ENCODE results near the gene TUT7. TPM values are rescaled to one million over a fixed set of nuclear protein-coding genes. Genes with fewer than 3 reads are reported as not detected.

The TUT7 gene
- total and polyA plus RNA-seq, 2 of the 4 experiments (the other 2 are of a cell fraction) = 13.3 to 33.3 TPM

GRCh38 chr9:86272221-86272620 lies 82.0 kb downstream of the TUT7 start:
- no peak overlapping the region for H3K4ac ChIP-seq (ENCODE audit: low read depth, low read length)
- H3K4me3 ChIP-seq (ENCODE audit: insufficient read depth, low read depth, low read length) = no peak overlapping the region
- POLR2A ChIA-PET (ENCODE audit: unreplicated experiment) = no interaction called here
- WGBS, 2 experiments (ENCODE audit: extremely low coverage in 2 of 2, insufficient read length in 1 of 2) = no CpG with 5 or more reads among the region's 4 CpGs
- in situ Hi-C loops (cut with MboI; ENCODE audit: low sequenced_read_pairs) = no loop called here
- dilution Hi-C loops (cut with HindIII; ENCODE audit: low sequenced_read_pairs, unreplicated experiment) = no loop called here
- no peak overlapping the region for H4K8ac ChIP-seq (ENCODE audit: low read depth in 2 of 2, low read length in 2 of 2)
- H3K79me1 ChIP-seq (ENCODE audit: low read depth in 1 of 2, low read length in 2 of 2) = peaks cover 17 to 46% of the 10 kb centered on the region in 2 experiments
- H2AK9ac ChIP-seq (replicated peaks; ENCODE audit: low read depth, low read length, poor library complexity) = no peak overlapping the region
- H3K27me3 ChIP-seq (ENCODE audit: control insufficient read depth, insufficient read depth, low read length) = no peaks in the 10 kb centered on the region
- TF ChIP-seq BHLHE40 (IDR thresholded peaks at IDR 0.05; ENCODE audit: low read depth, low read length) (no peak), ELK1 (IDR thresholded peaks at IDR 0.05; ENCODE audit: borderline replicate concordance, low read depth, low read length) (no peak), NFE2L2 (IDR thresholded peaks at IDR 0.05; ENCODE audit: low read depth, low read length) (no peak), MAZ (IDR thresholded peaks at IDR 0.05; ENCODE audit: borderline replicate concordance, low read depth, low read length) (no peak), RCOR1 (IDR thresholded peaks at IDR 0.05; ENCODE audit: insufficient replicate concordance, low read length) (no peak), RFX5 (IDR thresholded peaks at IDR 0.05; ENCODE audit: low read depth, low read length) (no peak), SMC3 (IDR thresholded peaks at IDR 0.05; ENCODE audit: low read depth, low read length) (no peak), RAD21 (IDR thresholded peaks at IDR 0.05; ENCODE audit: low read length) (no peak), CEBPB (IDR thresholded peaks at IDR 0.05; ENCODE audit: low read depth, low read length) (no peak)
- H2BK5ac ChIP-seq (ENCODE audit: low read depth, low read length, poor library complexity, severe bottlenecking) = no peak overlapping the region
- no peak overlapping the region for H3K9ac ChIP-seq (ENCODE audit: low read depth, low read length)
- intact Hi-C loops (cut with micrococcal nuclease) = loop anchor here (10.0 kb wide), 1 partner anchor 227 kb away; no protein-coding TSS in a partner anchor
- ATAC-seq (ENCODE audit: low read depth) = no peak
- H2BK20ac ChIP-seq (ENCODE audit: low read depth, low read length) = no peak overlapping the region
- no peak overlapping the region for H3K56ac ChIP-seq (ENCODE audit: extremely low read depth, insufficient read depth, low read length)
- no peak overlapping the region for H3K14ac ChIP-seq (replicated peaks; ENCODE audit: low read depth, low read length)
- H3K4me1 ChIP-seq (ENCODE audit: control insufficient read depth, insufficient read depth, low read length) = peaks cover 4% of the 10 kb centered on the region
- H4K91ac ChIP-seq (ENCODE audit: insufficient read depth, low read depth, low read length) = no peak overlapping the region
- H2BK15ac ChIP-seq (ENCODE audit: low read depth, low read length) = no peak overlapping the region
- peaks cover 18% of the 10 kb centered on the region for H3K36me3 ChIP-seq (ENCODE audit: control insufficient read depth, insufficient read depth, low read length)
- no peak overlapping the region for H2AK5ac ChIP-seq (ENCODE audit: low read depth, low read length)
- DNase-seq = no peak
- no peak overlapping the region for H3K23ac ChIP-seq (ENCODE audit: low read depth, low read length)
- no TSS peak for BruUV-seq (replicated peaks)
- H3K27ac ChIP-seq (ENCODE audit: insufficient read depth, low read length) = no peak overlapping the region
- CTCF ChIA-PET = no interaction called here
- peaks cover 6% of the 10 kb centered on the region; the same call in 1 of the 2 replicates for H4K20me1 ChIP-seq (ENCODE audit: insufficient read depth, low read length)
- no peaks in the 10 kb centered on the region for H3K9me3 ChIP-seq (ENCODE audit: control insufficient read depth, insufficient read depth, low read length)
- H3K18ac ChIP-seq (ENCODE audit: low read depth, low read length) = no peak overlapping the region
- H4K5ac ChIP-seq (ENCODE audit: low read depth, low read length) = no peak overlapping the region
- H2BK120ac ChIP-seq (ENCODE audit: low read depth, low read length) = no peak overlapping the region
- H3K9me1 ChIP-seq (ENCODE audit: insufficient read depth, low read length) = no peaks in the 10 kb centered on the region; the same call in 1 of the 2 replicates
- H3K4me2 ChIP-seq (ENCODE audit: low read depth, low read length) = no peak overlapping the region
- H2AFZ ChIP-seq (replicated peaks; ENCODE audit: low read length, poor library complexity) = no peak overlapping the region
